IMR-90 (cell line): ENCODE measurements around the gene GABRB2. TPM values are rescaled to one million over a fixed set of nuclear protein-coding genes. Genes with fewer than 3 reads are reported as not detected.

ENCODE experiments used
- ATAC-seq: fragments of 200-7000 bp; cut with Tn5 transposase; 2 replicates; pipeline ENCODE4 v1.9.1; 2020; ENCODE audit warnings: low read depth, mild to moderate bottlenecking, moderate library complexity
- BruUV-seq: library from RNA; stranded (reverse); fragments of 400-500 nt; replicated peaks from 2 replicates; lab custom pipeline; 2021; lab: Mats Ljungman, UMichigan
- CTCF ChIA-PET: fragments of 300-600 bp; formaldehyde crosslinking; extraction: SDS; loops from one replicate; lab custom pipeline; 2021; ENCODE audit warnings: antibody characterized with exemption; lab: Yijun Ruan, JAX
- POLR2A ChIA-PET: fragments of 300-600 bp; sonication (Branson Sonifier 250); formaldehyde crosslinking; loops from one replicate; lab custom pipeline; 2022; ENCODE audit warnings: antibody characterized with exemption; ENCODE audit not compliant: unreplicated experiment; lab: Charles Lee
- DNase-seq: peaks from one replicate; pipeline ENCODE4 v3.0.0; 2013
- H2AFZ ChIP-seq: replicated peaks from 2 replicates; pipeline ENCODE3; 2013; ENCODE audit warnings: low read length, mild to moderate bottlenecking; ENCODE audit not compliant: poor library complexity
- H2AK5ac ChIP-seq: 2 replicates; pipeline ENCODE4 v1.6.1; 2013; ENCODE audit warnings: low read depth, low read length, inconsistent platforms
- H2AK9ac ChIP-seq: replicated peaks from 2 replicates; pipeline ENCODE3; 2013; ENCODE audit warnings: mild to moderate bottlenecking, low read depth, low read length, moderate library complexity; ENCODE audit not compliant: poor library complexity
- H2BK120ac ChIP-seq: 2 replicates; pipeline ENCODE4 v1.6.1; 2013; ENCODE audit warnings: low read depth, low read length, inconsistent platforms
- H2BK15ac ChIP-seq: 3 replicates; pipeline ENCODE4 v1.6.1; 2013; ENCODE audit warnings: low read depth, low read length, inconsistent platforms
- H2BK20ac ChIP-seq: 2 replicates; pipeline ENCODE4 v1.6.1; 2013; ENCODE audit warnings: low read depth, mild to moderate bottlenecking, inconsistent platforms, low read length, moderate library complexity
- H2BK5ac ChIP-seq: 2 replicates; pipeline ENCODE4 v1.6.1; 2013; ENCODE audit warnings: mild to moderate bottlenecking, low read depth, low read length, inconsistent platforms; ENCODE audit not compliant: poor library complexity, severe bottlenecking
- H3K14ac ChIP-seq: replicated peaks from 2 replicates; pipeline ENCODE4 v1.6.1; 2013; ENCODE audit warnings: low read depth, low read length, inconsistent platforms
- H3K18ac ChIP-seq: 2 replicates; pipeline ENCODE4 v1.6.1; 2013; ENCODE audit warnings: low read depth, low read length, control low read depth
- H3K23ac ChIP-seq: 2 replicates; pipeline ENCODE4 v1.6.1; 2013; ENCODE audit warnings: low read depth, low read length, inconsistent platforms
- H3K27ac ChIP-seq: 2 replicates; pipeline ENCODE4 v1.5.1; 2013; ENCODE audit warnings: mild to moderate bottlenecking, control low read depth, low read length; ENCODE audit not compliant: insufficient read depth
- H3K27me3 ChIP-seq: 2 replicates; pipeline ENCODE4 v1.6.1; 2013; ENCODE audit warnings: low read length; ENCODE audit not compliant: control insufficient read depth, insufficient read depth
- H3K36me3 ChIP-seq: 2 replicates; pipeline ENCODE4 v1.6.1; 2013; ENCODE audit warnings: low read length, mixed read lengths; ENCODE audit not compliant: control insufficient read depth, insufficient read depth
- H3K4ac ChIP-seq: 2 replicates; pipeline ENCODE4 v1.6.1; 2013; ENCODE audit warnings: low read depth, low read length, inconsistent platforms
- H3K4me1 ChIP-seq: 2 replicates; pipeline ENCODE4 v1.6.1; 2013; ENCODE audit warnings: low read length, mixed read lengths; ENCODE audit not compliant: control insufficient read depth, insufficient read depth
- H3K4me2 ChIP-seq: 2 replicates; pipeline ENCODE4 v1.6.1; 2013; ENCODE audit warnings: low read depth, mild to moderate bottlenecking, control low read depth, low read length, moderate library complexity
- H3K4me3 ChIP-seq: 2 replicates; pipeline ENCODE4 v1.5.1; 2013; ENCODE audit warnings: low read depth, mild to moderate bottlenecking, control low read depth, low read length, moderate library complexity; ENCODE audit not compliant: insufficient read depth
- H3K56ac ChIP-seq: 2 replicates; pipeline ENCODE4 v1.6.1; 2013; ENCODE audit warnings: low read length, inconsistent platforms; ENCODE audit not compliant: insufficient read depth; ENCODE audit errors: extremely low read depth
- H3K79me1 ChIP-seq, 2 experiments: 2 replicates each; pipeline ENCODE4 v1.6.1; 2013; ENCODE audit warnings: low read length in 2 of 2, inconsistent platforms in 1 of 2, low read depth in 1 of 2
- H3K9ac ChIP-seq: 2 replicates; pipeline ENCODE4 v1.6.1; 2013; ENCODE audit warnings: low read depth, low read length, control low read depth
- H3K9me1 ChIP-seq: 2 replicates; pipeline ENCODE4 v1.6.1; 2013; ENCODE audit warnings: low read length, inconsistent platforms; ENCODE audit not compliant: insufficient read depth
- H3K9me3 ChIP-seq: 2 replicates; pipeline ENCODE4 v1.6.1; 2013; ENCODE audit warnings: low read length; ENCODE audit not compliant: control insufficient read depth, insufficient read depth
- H4K20me1 ChIP-seq: 2 replicates; pipeline ENCODE4 v1.6.1; 2013; ENCODE audit warnings: low read length, inconsistent platforms; ENCODE audit not compliant: insufficient read depth
- H4K5ac ChIP-seq: 2 replicates; pipeline ENCODE4 v1.6.1; 2013; ENCODE audit warnings: mild to moderate bottlenecking, low read depth, low read length, control low read depth
- H4K8ac ChIP-seq, 2 experiments: 2 replicates each; pipeline ENCODE4 v1.6.1; 2013; ENCODE audit warnings: low read depth in 2 of 2, low read length in 2 of 2, control low read depth in 1 of 2, inconsistent platforms in 1 of 2
- H4K91ac ChIP-seq: 2 replicates; pipeline ENCODE4 v1.6.1; 2013; ENCODE audit warnings: low read depth, low read length, inconsistent platforms; ENCODE audit not compliant: insufficient read depth
- BHLHE40 ChIP-seq: fragments of 150-350 bp; IDR thresholded peaks from 2 replicates; pipeline ENCODE4 v1.6.1; 2016; ENCODE audit warnings: mild to moderate bottlenecking, low read depth, low read length
- CEBPB ChIP-seq: IDR thresholded peaks from 2 replicates; pipeline ENCODE4 v1.6.1; 2012; ENCODE audit warnings: low read depth, low read length, improper control_type of control experiment
- CHD1 ChIP-seq: IDR thresholded peaks from 2 replicates; pipeline ENCODE4 v1.6.1; 2012; ENCODE audit warnings: low read depth, low read length, improper control_type of control experiment
- FOS ChIP-seq: fragments of 150-350 bp; IDR thresholded peaks from 2 replicates; pipeline ENCODE4 v1.6.1; 2016; ENCODE audit warnings: low read depth, low read length
- MAFK ChIP-seq: IDR thresholded peaks from 2 replicates; pipeline ENCODE4 v1.6.1; 2012; ENCODE audit warnings: low read depth, low read length, improper control_type of control experiment
- MAZ ChIP-seq: IDR thresholded peaks from 2 replicates; pipeline ENCODE4 v1.6.1; 2012; ENCODE audit warnings: low read depth, mild to moderate bottlenecking, low read length, improper control_type of control experiment, moderate library complexity, borderline replicate concordance
- NFE2L2 ChIP-seq: fragments of 150-350 bp; IDR thresholded peaks from 2 replicates; pipeline ENCODE4 v1.6.1; 2016; ENCODE audit warnings: low read depth, mild to moderate bottlenecking, low read length
- POLR2A ChIP-seq: IDR thresholded peaks from 2 replicates; pipeline ENCODE4 v1.6.1; 2012; ENCODE audit warnings: mild to moderate bottlenecking, low read depth, low read length
- RFX5 ChIP-seq: IDR thresholded peaks from 2 replicates; pipeline ENCODE4 v1.8.0; 2012; ENCODE audit warnings: low read depth, mild to moderate bottlenecking, low read length, moderate library complexity
- SMC3 ChIP-seq: fragments of 150-350 bp; IDR thresholded peaks from 2 replicates; pipeline ENCODE4 v1.6.1; 2016; ENCODE audit warnings: low read depth, mild to moderate bottlenecking, antibody characterized with exemption, low read length, moderate library complexity
- USF2 ChIP-seq: fragments of 150-350 bp; IDR thresholded peaks from 2 replicates; pipeline ENCODE4 v1.6.1; 2017; ENCODE audit warnings: mild to moderate bottlenecking, antibody characterized with exemption, low read length, low read depth
- WGBS, 2 experiments: methylation state at CpG; one replicate each; pipeline versions ENCODE4 v1.1.5 to v1.1.7; 2013; ENCODE audit warnings: missing lambda C conversion rate in 2 of 2; ENCODE audit not compliant: insufficient read length in 1 of 2; ENCODE audit errors: extremely low coverage in 2 of 2; 5-methylcytosine and 5-hydroxymethylcytosine counted together
- dilution Hi-C: fragments of 300-500 bp; cut with HindIII; formaldehyde crosslinking; loops from one replicate; pipeline ENCODE4 v1.14.3; 2018; ENCODE audit warnings: low sequenced_read_pairs; ENCODE audit not compliant: unreplicated experiment
- in situ Hi-C: fragments of 300-500 bp; cut with MboI; formaldehyde crosslinking; loops from 3 replicates; pipeline ENCODE4 v1.14.3; 2019; ENCODE audit warnings: low sequenced_read_pairs, inconsistent platforms, mixed read lengths
- intact Hi-C: fragments of 100-400 bp; cut with micrococcal nuclease; formaldehyde crosslinking; loops from 2 replicates; pipeline ENCODE4 v1.10.0; 2022
- polyA plus RNA-seq, 3 experiments: library from polyadenylated mRNA; depleted of rRNA; stranded (reverse); fragments of >200 nt; gene quantifications; 2 replicates each; pipeline ENCODE4 v1.2.3, GENCODE V29; 2012; ENCODE audit warnings: low replicate concordance in 1 of 3
- total RNA-seq: library from RNA; depleted of rRNA; stranded (reverse); fragments of >200 nt; gene quantifications from 2 replicates; pipeline ENCODE4 v1.2.3, GENCODE V29; 2012
- TF ChIP-seq, protein P1 (sequence below): fragments of 150-350 bp; IDR thresholded peaks from 2 replicates; pipeline ENCODE4 v1.6.1; 2016; ENCODE audit warnings: low read depth, mild to moderate bottlenecking, low read length, moderate library complexity, borderline replicate concordance
- TF ChIP-seq, protein P2 (sequence below): conservative IDR thresholded peaks from 2 replicates; pipeline ENCODE4 v1.5.1; 2012; ENCODE audit warnings: mild to moderate bottlenecking, low read depth, low read length, improper control_type of control experiment

GABRB2 gene
- total and polyA plus RNA-seq, 2 of the 4 experiments (the other 2 are of a cell fraction), result not detected

- H3K23ac ChIP-seq, result no peak overlapping the region
- ChIA-PET POLR2A (no interaction called here), CTCF (no interaction called here)
- H3K27ac ChIP-seq, result no peak overlapping the region
- no peak overlapping the region for H3K18ac ChIP-seq
- intact Hi-C loops (no loop called here), dilution Hi-C loops (no loop called here), in situ Hi-C loops (no loop called here)
- no TSS peak for BruUV-seq
- TF ChIP-seq CHD1 (no peak), MAZ (no peak), CEBPB (no peak), NFE2L2 (no peak), POLR2A (no peak), RFX5 (no peak), FOS (no peak), MAFK (no peak), SMC3 (no peak), USF2 (no peak), BHLHE40 (no peak)
- TF ChIP-seq, protein P1, sequence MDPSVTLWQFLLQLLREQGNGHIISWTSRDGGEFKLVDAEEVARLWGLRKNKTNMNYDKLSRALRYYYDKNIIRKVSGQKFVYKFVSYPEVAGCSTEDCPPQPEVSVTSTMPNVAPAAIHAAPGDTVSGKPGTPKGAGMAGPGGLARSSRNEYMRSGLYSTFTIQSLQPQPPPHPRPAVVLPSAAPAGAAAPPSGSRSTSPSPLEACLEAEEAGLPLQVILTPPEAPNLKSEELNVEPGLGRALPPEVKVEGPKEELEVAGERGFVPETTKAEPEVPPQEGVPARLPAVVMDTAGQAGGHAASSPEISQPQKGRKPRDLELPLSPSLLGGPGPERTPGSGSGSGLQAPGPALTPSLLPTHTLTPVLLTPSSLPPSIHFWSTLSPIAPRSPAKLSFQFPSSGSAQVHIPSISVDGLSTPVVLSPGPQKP, result no peak
- TF ChIP-seq, protein P2, sequence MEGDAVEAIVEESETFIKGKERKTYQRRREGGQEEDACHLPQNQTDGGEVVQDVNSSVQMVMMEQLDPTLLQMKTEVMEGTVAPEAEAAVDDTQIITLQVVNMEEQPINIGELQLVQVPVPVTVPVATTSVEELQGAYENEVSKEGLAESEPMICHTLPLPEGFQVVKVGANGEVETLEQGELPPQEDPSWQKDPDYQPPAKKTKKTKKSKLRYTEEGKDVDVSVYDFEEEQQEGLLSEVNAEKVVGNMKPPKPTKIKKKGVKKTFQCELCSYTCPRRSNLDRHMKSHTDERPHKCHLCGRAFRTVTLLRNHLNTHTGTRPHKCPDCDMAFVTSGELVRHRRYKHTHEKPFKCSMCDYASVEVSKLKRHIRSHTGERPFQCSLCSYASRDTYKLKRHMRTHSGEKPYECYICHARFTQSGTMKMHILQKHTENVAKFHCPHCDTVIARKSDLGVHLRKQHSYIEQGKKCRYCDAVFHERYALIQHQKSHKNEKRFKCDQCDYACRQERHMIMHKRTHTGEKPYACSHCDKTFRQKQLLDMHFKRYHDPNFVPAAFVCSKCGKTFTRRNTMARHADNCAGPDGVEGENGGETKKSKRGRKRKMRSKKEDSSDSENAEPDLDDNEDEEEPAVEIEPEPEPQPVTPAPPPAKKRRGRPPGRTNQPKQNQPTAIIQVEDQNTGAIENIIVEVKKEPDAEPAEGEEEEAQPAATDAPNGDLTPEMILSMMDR, result no peak
- H2BK15ac ChIP-seq, result no peak overlapping the region
- no peak overlapping the region for H4K5ac ChIP-seq
- no peaks in the 10 kb centered on the region for H4K20me1 ChIP-seq
- H3K9ac ChIP-seq, result no peak overlapping the region
- no peak overlapping the region for H4K8ac ChIP-seq
- H2AK9ac ChIP-seq, result no peak overlapping the region
- no peak overlapping the region for H2AFZ ChIP-seq
- no peak overlapping the region for H3K4me3 ChIP-seq
- H3K4ac ChIP-seq, result no peak overlapping the region
- no peak overlapping the region for H3K14ac ChIP-seq
- H3K9me3 ChIP-seq, result no peaks in the 10 kb centered on the region; the same call in 1 of the 2 replicates
- H3K4me2 ChIP-seq, result no peak overlapping the region
- no peak for ATAC-seq
- no peak for DNase-seq
- no peaks in the 10 kb centered on the region for H3K79me1 ChIP-seq
- H2AK5ac ChIP-seq, result no peak overlapping the region
- no peak overlapping the region for H2BK5ac ChIP-seq
- no peak overlapping the region for H3K56ac ChIP-seq
- no peak overlapping the region for H2BK20ac ChIP-seq
- no peak overlapping the region for H2BK120ac ChIP-seq
- H3K27me3 ChIP-seq, result no peaks in the 10 kb centered on the region
- H4K91ac ChIP-seq, result no peak overlapping the region
- WGBS, 2 experiments, result no CpG with 5 or more reads among the region's 1 CpG
- no peaks in the 10 kb centered on the region for H3K36me3 ChIP-seq
- no peaks in the 10 kb centered on the region for H3K9me1 ChIP-seq
- H3K4me1 ChIP-seq, result no peaks in the 10 kb centered on the region
Observed at GRCh38 chr5:161513942-161514341, 32.6 kb downstream of the GABRB2 start.
